Fibroblast of mammary gland (primary cell): Measurements from ENCODE around the gene LPIN1.

Experiments used
- DNase-seq: peaks from one replicate; pipeline ENCODE4 v3.0.0-alpha.2; 2010; ENCODE audit warnings: low read depth
- H3K4me3 ChIP-seq: 2 replicates; pipeline ENCODE4 v1.5.1; 2011; ENCODE audit warnings: low read depth, mild to moderate bottlenecking, low read length, moderate library complexity; ENCODE audit not compliant: control insufficient read depth
- CTCF ChIP-seq: conservative IDR thresholded peaks from 2 replicates; pipeline ENCODE4 v1.5.1; 2011; ENCODE audit warnings: low read depth, low read length, inconsistent platforms; ENCODE audit not compliant: control insufficient read depth, insufficient read depth

LPIN1 gene

DNA sequence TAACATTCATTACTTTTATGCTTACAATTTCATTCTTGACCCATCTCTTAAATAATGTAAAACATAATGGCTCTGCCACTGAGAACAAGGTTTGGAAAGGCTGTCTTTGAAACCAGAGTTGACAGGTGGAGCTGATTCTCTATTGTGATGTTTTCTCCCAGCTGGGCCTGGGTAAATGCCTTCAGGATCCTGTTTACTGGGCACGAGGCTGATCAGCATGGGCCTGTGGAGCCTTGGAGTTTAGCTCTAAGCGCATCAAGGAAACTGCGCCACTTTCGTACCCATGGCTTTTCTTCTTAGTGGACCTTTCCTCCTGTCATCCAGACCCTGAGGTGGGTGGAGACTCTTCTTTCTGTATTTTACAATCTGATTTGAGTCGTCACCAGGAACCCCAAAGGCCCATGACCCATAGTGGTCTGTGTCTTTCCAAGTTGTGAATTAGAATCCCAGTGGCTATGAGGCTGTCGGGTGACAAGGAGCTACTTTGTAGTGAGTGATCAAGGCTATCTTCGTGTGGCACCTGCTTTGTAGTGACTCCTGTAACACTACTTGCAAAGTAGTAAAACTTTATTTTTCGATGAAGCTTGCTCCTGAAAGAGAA lies 123.1 kb downstream of the LPIN1 start:
- TF ChIP-seq CTCF = no peak
- no peak for DNase-seq
- H3K4me3 ChIP-seq = no peak overlapping the region

- DNase-seq = no peak
- H3K4me3 ChIP-seq = no peak overlapping the region
- no peak for TF ChIP-seq CTCF
These were observed 123.6 kb downstream of the LPIN1 start for GRCh38 chr2:11870064-11870463.

DNA sequence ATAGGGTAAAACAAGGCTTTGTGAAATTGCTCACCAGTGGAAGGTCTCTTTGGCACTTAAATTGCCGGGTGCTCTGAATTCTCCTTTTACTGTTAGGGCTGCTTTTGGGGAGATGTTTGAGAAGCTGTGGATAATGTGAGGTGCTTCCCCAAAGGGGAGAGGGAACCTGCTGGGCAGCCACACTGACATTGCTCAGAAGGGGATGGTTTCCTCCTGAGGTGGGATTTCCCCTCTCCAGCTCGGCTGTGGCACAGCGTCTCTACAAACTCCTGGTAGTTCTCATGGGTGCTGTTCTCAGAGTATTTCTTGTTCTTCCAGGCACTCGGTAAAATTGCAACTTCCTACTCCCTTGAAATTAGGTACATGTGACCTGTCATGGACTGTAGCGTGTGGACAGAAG lies 124.2 kb downstream of the LPIN1 start:
- no peak overlapping the region for H3K4me3 ChIP-seq
- no peak for DNase-seq
- TF ChIP-seq CTCF = no peak

GRCh38 chr2:11871421-11871820 lies 125.0 kb downstream of the LPIN1 start:
- TF ChIP-seq CTCF = no peak
- DNase-seq = no peak
- no peak overlapping the region for H3K4me3 ChIP-seq

- no peak for TF ChIP-seq CTCF
- H3K4me3 ChIP-seq = no peak overlapping the region
- DNase-seq = no peak
These were observed 126.0 kb downstream of the LPIN1 start for GRCh38 chr2:11872247-11872947.

DNA sequence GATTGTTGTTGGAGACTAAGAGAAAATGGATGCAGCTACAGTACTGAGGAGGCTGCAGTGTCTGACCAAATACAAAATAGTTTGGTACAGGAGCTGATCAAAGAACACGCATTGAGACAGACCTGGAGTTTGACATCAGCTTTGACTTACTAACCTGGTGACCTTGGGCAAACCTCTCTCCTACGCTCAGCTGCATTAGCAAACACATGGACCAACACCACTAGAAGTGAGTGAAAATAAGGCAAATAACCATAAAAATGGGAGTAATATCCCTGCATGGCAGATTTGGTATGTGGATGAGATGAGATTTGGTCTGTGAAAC lies 126.5 kb downstream of the LPIN1 start:
- H3K4me3 ChIP-seq = no peak overlapping the region
- no peak for DNase-seq
- no peak for TF ChIP-seq CTCF
